PC-9 (cell line): ENCODE data around the gene GDF10.

Experiments
- CTCF ChIP-seq: fragments of 200-600 bp; sonication (generic); conservative IDR thresholded peaks from 2 replicates; pipeline ENCODE4 v1.6.1; 2017; ENCODE audit warnings: mixed run types, antibody characterized with exemption, mild to moderate bottlenecking, moderate library complexity
- EZH2 ChIP-seq: fragments of 200-600 bp; sonication (generic); IDR thresholded peaks from 2 replicates; pipeline ENCODE4 v1.8.0; 2017; ENCODE audit warnings: antibody characterized with exemption, low read depth

DNA sequence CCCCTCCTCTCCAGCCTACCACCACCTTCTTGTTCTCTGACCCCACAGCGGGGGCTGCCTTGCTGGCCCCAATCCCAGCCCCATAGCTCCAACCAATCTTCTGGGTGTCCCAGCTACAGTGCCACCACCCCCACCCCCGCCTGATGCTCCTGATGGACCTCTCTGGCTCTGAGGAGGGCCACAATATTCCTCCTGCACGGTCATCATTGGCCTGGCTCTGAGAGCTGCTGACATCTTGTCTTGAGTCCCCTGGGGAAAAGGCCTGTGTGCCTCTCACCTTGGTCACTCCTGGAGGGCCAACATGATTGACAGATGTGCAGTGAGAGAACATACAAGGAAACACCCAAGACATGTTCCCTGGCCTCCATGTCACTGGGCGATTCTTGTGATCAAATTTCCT, 29.9 kb downstream of the GDF10 start:
- TF ChIP-seq CTCF (no peak), EZH2 (no peak)
